ENCODE measurements around the gene HEPACAM. TPM values are rescaled to one million over a fixed set of nuclear protein-coding genes. Genes with fewer than 3 reads are reported as not detected.
A peak's percentile ranks its signal among the peaks of the same experiment; 100 is the strongest.
"Not testable (repeated sequence)": the region's sequence is repeated elsewhere in the genome, so short reads cannot be mapped to it uniquely, and the experiment has no call there.

The HEPACAM gene, protein sequence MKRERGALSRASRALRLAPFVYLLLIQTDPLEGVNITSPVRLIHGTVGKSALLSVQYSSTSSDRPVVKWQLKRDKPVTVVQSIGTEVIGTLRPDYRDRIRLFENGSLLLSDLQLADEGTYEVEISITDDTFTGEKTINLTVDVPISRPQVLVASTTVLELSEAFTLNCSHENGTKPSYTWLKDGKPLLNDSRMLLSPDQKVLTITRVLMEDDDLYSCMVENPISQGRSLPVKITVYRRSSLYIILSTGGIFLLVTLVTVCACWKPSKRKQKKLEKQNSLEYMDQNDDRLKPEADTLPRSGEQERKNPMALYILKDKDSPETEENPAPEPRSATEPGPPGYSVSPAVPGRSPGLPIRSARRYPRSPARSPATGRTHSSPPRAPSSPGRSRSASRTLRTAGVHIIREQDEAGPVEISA
- total RNA-seq, result not detected

DNA sequence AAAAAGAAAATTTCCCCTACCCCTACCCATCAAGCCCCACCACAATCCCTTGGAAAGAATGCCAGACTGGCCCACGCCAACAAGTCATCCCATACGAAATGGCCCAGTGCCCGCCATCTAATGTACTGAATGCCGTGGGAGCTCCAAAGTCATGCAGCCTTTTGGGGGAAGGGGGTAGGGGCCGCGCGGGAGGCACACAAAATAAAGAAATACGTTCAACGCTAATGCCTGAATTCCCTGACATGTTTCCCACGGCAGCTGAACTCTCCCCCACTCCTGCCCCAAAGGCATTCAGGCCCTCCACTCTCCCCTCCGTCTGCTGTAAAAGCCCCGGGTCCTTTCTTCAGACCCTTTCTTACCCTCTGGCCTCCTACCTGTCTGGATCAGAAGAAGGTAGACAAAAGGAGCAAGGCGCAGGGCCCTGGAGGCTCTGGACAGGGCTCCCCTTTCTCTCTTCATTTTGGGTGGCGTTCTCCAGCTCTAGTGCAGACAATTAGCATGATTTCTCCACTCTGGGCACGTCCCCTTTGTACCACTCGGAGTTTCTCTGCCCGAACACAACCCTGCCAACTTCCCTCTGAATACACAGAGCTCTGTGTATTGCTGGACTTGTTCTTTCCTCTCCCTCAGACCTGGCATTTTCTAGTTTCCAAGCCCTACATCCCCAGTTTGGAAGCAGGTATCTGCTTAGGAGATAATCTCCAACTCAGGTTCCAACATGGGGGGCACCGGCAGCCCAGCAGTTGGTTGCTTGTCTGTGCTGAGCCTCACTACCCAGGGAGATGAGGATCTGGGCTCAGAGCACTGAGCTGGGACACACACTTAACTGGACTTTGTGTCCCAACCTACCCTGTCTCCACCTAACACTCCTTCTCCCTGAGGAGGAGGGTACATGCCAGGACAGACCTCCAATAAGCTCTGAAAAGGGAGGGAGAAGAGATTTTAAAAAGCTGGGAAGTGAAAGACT lies at the start of gene HEPACAM:
Gene HEPACAM, minus strand, starts transcription at position 500 of the 967 bp plus-strand sequence. Its CDS starts 41 bp downstream, at position 459.
- no peak for ATAC-seq

DNA sequence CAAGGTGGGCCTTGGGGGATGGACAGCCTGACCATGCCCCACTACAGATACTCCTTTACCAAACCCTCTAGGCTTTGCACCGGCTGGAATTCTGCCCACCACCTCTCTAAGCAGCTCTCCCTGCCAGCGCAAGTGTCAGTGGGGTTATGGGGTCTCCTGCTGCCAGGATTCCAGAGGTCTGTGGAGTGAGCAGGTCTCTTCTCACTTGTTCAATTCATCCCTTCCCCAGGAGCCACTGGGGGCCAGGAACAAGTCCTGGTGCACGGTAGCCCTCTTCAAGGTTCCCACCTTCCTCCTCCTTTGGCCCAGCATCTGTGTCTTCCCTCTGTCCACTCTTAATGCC lies 48.6 kb upstream of the HEPACAM start:
- ATAC-seq, result no peak

DNA sequence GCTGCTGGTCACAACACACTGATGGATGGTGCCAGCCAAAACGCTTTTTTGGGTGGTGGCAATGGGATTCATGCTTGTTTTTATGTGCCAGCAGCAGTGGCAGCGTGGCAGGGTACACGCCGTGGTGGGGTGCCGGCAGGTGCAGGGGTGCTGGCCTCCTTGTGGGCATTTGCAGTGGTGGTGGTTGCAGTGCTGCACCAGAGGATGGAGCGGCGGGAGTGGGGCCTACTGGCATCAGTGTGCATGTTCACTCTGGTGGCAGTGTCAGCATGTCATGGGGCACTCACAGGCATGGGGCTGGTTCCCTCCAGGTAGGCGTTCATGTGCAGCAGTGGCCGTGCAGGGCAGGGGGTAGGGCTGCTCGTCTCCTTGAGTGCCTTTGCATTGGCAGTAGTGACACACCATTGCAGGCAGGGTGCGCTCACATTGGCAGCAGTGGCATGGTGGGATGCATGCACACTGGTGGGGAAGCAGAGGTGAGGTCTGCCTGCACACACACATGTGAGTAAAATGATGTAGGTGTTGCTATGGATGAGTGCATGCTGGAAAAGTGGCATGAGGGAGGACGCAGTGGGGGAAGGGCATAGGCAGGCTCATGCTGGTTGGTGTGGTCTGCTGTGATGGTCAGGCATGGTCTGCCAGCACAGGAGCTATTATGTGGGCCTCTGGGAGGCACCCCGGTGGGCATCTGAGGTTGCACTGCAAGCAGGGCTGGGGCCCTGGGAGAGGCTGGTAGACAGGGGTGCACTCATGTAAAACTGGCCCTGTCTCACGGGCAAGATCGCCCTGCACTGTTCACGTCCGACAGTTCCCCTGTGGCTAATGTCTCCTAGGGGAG lies 48.0 kb upstream of the HEPACAM start:
- no peak for ATAC-seq

DNA sequence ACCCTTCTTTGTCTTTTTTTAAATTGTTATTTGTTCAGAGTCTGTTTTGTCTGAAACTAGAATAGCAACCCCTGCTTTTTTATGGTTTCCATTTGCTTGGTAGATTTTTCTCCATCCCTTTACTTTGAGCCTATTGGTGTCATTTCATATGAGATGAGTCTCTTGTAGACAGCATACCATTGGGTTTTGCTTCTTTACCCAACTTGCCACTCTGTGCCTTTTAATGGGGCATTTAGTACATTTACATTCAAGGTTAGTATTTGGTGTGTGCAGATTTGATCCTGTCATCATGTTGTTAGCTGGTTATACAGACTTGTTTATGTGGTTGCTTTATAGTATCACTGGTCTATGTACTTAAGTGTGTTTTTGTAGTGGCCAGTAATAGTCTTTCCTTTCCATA lies 46.2 kb upstream of the HEPACAM start:
- ATAC-seq, result no peak

DNA sequence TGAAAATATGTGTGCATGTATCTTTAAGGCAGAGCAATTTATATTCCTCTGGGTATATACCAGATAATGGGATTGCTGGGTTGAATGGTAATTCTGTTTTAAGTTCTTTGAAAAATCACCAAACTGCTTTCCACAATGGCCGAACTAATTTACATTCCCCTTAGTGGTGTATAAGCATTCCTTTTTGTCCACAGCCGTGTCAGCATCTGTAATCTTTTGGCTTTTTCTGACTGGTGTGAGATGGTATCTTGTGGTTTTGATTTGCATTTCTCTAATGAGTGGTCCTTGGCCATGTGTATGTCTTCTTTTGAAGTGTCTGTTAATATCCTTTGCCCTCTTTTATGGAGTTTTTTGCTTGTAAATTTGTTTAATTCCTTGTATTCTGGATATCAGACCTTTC lies 42.5 kb upstream of the HEPACAM start:
- ATAC-seq, result no peak

DNA sequence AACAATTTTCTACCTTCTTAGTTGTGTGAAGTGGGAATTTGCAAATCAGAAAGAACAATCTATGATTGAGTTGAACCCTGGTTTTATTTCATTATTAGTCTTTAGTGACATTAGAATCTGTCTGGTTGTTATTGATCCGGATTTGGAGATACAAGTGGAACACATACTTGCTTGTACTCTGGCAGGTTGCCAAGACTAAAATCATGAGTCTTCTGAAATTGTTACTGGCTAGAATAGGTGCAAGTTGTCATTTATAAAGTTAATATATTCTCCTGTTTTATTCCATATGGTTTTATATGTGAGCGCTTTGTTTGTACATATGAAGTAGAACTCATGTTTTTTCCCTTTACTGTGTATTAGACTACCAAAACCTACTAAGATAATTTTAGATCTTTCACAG lies 41.2 kb upstream of the HEPACAM start:
- no peak for ATAC-seq

DNA sequence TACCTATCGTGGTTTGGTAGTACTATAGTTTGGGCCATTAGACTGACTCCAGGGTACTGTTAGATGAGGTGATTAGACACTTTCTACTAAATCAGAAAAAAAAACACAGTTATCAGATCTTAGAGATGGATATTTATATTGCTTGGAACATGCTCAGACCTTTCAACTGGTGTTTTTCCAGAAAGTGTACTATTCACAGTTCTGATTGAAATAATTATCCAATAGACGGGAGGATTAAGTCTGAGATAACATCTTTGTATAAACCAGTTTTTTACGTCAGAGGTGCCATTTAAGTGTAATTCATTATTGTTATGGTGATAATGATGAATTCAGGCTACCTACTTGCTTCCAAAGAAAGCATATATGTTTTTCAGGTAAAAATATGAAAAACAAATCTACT lies 40.7 kb upstream of the HEPACAM start:
- no peak for ATAC-seq

DNA sequence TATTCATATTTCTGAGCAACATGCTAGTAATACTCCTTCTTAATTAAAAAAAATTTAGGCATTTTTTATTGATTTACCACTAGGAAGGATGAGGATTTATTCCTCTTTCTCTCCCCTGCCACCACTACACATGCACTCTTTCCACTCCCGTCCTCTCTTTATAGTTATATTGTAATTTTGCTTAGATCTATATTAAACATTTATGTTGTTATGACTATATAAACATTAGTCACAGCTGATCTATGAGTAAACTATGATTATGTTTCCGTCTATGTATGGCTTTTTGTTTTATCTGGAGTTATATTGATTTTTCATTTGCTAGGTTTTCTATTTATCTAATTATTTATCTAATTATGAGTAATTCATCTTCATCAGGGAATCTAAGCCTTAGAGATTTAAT lies 36.0 kb upstream of the HEPACAM start:
- no peak for ATAC-seq

DNA sequence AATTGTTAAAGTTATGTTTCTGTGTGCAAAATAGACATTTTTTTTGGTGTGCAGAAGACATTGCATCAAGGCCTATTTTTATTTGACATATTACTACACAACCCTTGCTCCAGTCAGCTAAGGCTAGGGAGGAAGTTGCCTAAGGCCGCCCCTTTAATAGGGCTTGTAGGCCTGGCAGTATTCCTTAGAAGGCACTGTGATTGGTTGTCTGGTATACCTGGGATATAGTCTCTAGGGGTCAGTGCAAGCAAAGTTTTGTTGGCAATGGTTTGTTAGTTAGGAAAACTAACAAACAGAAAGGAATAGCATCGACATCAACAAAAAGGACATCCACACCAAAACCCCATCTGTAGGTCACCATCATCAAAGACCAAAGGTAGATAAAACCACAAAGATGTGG lies 35.1 kb upstream of the HEPACAM start:
- peak; percentile 50 for ATAC-seq

DNA sequence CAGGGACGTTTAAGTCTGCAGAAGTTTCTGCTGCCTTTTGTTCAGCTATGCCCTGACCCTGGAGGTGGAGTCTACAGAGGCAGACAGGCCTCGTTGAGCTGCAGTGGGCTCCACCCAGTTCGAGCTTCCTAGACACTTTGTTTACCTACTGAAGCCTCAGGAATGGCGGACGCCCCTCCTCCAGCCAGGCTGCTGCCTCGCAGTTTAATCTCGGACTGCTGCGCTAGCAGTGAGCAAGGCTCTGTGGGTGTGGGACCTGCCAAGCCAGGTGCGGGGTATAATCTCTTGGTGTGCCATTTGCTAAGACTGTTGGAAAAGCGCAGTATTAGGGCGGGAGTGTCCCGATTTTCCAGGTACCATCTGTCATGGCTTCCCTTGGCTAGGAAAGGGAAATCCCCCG lies 32.4 kb upstream of the HEPACAM start:
- ATAC-seq, result not testable (repeated sequence)

DNA sequence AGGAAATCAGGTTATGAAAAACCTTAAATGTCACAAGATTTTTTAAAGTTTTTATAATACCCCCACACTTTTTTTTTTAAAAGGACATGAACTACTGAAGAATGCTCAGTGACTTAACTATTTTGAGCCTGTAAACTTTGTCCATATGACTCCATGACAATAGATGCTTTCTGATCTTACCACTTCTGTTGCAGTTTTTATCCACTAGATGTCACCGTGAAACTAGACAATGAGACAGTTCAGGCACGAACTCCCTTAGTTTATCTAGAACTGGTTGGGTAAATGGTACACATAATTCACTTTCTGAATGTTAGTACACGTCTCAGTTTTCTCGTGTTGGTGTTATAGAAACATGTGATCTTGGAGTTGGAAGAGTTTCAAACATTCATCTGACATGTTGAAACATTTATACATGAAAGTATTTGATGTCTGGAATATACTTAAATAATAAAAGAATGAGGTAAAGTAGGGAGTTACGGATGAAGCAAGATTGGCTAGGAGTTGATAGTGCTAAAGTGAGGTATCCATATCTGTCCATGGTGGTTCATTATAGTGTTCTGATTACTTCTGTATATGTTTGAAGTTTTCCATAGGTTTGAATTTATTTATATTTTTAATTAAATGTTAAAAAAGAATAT lies 26.2 kb upstream of the HEPACAM start:
- ATAC-seq, result peak; percentile 90

DNA sequence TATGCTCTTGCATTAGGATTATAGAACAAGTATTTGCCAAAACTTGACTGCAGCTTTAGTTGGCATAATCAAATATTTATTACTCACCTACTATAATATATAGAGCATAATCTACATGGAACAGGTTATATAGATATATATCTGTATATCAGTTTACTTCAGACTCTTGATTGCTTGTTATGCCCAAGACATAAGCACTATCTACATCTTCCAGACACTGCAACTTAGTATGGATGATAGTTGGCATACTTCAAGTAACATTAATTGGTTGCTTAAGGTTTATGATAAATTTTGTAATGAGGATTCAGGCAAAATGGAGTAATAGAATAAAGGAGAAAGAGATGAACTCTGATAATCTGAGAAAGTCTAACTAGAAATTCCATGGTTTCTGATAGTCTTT lies 19.2 kb upstream of the HEPACAM start:
- ATAC-seq, result no peak

DNA sequence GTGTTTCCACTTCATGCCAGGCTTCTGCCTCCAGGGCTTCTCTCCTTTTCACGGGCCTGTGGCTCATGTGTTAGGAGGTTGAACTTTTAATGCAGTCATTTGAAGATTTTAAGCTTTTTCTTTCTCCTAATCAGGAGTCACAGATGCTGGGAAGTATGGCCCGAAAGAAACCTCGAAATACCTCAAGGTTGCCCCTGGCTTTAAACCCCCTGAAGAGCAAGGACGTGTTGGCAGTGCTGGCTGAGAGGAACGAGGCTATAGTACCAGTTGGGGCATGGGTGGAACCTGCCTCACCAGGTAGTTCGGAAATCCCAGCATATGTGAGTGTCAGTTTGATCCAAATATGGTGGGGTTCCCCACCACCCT lies 18.7 kb upstream of the HEPACAM start:
- ATAC-seq, result no peak

DNA sequence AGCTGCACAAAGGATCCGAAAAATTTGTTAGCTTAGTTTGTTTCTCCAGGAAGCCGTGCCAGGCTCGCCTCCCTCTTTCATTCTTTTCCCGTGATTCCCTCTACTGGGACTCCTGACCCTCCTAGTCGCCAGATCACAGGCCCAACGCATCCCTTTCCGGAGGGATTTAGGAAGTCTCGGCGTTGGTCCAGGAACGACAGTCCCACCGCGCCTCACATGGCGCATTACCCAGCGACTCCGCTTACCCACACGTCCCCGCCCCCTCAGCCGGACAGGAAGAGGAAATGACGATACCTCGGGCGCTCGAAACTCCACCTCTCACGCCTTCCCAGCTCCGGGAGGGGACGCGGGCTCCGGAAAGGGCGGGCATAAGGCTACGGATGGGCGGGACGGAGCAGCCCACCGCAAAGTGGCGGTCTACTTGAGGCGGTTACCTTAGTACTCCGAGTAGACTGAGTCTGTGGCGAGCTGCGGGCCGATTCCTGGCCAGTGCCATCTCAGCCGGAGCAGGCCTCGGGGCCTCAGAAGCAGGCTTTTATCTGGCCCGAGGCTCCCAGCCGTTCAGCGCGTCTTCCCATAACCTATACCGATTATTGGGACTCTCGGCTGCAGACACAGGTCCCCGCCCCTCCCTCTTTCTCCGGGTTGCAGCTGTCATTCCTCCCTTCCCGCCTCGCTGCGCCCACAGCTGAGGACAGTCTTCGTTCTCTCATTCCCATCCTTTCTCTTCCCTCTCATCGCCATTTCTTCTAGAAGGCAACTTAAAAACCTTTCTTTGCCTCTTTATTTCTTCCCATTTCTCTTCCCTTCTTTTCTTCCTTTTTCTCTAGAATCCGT lies 18.1 kb upstream of the HEPACAM start, which contains the start of gene CCDC15:
Gene CCDC15, plus strand, starts transcription at position 450 of the 837 bp plus-strand sequence. CDS start 531 bp downstream, outside the sequence.
- ATAC-seq, result peak; percentile 100

DNA sequence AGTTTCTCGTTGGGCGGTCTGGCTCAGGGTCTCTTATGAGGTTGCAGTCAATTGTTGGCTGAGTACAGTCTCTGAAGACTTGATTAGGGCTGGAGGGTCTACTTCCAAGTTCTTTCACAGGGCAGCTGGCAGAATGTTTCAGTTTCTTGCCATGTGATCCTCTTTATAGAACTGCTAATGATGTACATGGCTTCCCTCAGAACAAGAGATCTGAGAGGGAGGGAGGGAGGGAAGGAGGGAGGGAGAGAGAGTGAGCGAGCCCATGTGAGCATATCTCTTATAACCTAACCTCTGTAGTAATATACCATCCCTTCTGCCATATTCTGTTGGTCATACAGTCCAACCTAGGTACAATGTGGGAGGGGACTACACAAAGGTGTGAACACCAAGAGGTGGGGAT lies 15.5 kb upstream of the HEPACAM start:
- no peak for ATAC-seq

DNA sequence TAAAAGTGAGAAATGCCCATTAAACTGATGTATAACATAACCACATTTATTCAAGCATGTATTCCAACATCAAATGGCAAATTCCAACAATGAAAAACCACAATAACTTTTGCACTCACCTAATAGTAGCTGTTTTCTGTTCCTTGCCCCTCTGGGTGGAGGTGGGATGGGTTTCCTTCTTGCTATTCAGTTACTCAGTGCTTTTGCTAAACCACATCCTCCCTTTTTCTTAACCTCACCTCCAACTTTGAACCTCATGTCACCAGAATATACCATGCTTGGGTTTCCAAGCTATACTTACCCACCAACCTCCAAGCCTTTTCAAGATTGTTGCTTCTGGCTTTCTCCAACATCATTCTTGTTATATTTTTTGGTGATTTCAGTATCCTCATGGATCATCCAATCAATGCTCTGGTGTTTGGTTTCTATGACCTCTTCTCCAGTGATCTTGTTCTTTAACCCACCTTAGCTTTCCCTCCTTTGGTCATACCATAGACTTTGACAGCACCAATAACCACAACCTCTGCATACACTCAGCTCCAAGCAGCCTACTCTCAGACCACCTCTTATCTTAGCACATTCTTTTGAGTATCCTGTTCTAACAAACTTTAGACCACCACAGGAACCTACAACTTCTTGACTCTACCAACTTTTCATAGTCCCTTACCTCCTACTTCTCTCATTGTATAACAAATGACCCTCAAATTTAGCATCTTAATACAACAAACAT lies 14.9 kb upstream of the HEPACAM start:
- no peak for ATAC-seq

DNA sequence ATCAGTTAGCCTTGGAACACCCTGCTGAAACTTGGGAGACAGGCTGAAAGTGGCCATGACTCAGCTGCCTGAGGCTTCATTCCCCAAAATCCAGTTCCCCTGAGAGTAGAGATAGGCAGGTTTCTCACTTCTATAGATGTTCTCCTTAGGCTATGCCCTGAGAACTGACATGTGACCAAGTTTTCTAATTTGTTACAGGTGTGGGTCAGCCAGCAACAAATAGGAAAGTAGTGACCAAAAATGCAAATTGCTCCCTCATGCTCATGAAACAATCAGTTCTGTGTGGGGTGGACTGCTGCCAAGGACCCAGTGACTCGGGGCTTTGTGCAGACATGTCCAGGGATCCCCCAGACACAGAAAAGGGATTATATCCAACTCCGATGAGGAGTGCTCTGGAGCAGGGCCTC lies 10.9 kb upstream of the HEPACAM start:
- peak; percentile 11 for ATAC-seq

DNA sequence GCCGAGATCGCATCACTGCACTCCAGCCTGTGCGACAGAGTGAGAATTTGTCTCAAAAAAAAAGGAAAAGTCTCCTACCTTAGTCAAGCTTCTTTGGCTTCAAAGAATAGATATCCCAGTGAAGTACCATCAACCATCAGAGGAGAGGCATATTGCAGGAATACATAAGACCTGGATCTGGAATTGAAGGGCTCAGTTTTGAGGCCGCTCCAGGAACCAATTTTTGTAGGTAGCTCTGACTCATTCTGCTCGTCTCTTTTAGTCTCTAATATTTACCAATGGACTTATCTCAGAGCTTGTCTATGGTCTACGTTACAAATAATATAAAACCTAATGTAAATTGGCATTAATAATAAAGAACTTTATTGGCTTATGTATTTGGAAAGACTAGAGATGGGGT lies 10.0 kb upstream of the HEPACAM start:
- no peak for ATAC-seq

DNA sequence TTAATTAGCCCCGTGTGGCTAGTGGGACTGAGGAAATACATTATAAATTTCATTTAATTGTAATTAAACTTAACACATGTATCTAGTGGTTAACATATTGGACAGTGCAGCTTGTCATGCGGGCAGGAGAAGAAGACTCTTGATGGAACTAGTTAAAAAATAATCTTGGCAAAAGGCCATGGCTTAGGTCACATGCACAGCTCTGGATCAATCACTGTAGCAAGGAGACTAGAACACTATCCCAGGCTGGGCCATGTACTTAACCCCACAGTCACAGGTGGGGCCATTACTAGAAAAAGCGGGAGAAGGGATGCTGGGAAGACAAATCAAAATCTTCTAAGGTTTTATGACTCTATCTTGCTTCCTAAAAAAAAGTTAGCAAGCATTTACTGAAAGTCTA lies 8.7 kb upstream of the HEPACAM start:
- ATAC-seq, result no peak

DNA sequence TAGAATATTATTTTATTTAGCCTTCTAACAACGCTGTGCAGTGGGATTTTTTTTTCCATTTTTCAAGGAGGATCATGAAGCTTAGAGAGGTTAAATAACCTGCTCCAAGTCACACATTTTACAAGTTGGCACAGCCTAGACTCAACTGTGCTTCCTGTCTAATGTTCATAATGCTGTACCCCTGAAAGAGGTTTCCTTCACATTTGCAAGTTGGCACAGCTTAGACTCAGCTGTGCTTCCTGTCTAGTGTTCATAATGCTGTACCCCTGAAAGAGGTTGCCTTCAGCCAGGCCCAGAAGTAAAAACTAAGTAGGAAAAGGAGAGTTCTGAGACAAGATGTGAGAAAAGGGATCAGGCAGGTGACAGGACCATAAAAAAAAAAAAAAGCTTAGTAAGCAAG lies 7.9 kb upstream of the HEPACAM start:
- ATAC-seq, result no peak

DNA sequence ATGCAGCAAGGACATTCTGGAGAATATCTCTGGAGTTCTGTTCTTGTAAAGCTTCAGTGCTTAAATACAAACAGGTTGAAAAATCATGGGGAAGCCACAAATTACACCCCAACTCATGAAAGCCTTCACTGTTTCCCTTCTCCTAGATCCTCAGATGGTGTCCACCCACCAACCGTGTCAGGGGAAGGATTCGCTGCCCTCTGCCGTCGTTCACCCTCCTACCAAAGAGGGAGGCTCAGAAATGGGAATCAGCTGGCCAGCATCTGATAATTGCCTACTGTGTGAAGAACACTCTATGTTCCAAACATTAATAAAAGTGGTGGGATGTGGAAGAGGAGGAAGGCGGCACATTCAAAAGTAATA lies 7.4 kb upstream of the HEPACAM start:
- ATAC-seq, result no peak

Measured in esophagus mucosa (tissue), 1 donor.